Gastrocnemius medialis (tissue), 4 donors: Measurements from ENCODE around the gene VSTM2B.

Source experiments
- CTCF ChIP-seq, 5 experiments: fragments of 450-650 bp in 3 of 5; fragments of 200-600 bp in 2 of 5; sonication (generic) in 2 of 5; IDR thresholded peaks in 4 of 5; conservative IDR thresholded peaks in 1 of 5; 1 replicate in 4 of 5; 2 replicates in 1 of 5; pipeline ENCODE4 v1.5.1; 2016 to 2019; ENCODE audit warnings: antibody characterized with exemption in 5 of 5, mild to moderate bottlenecking in 3 of 5, moderate library complexity in 3 of 5
- POLR2A ChIP-seq, 2 donors: fragments of 450-650 bp; IDR thresholded peaks; one replicate each; pipeline ENCODE4 v1.6.1; 2017; ENCODE audit warnings: antibody characterized with exemption in 2 of 2, mild to moderate bottlenecking in 2 of 2, moderate library complexity in 2 of 2

GRCh38 chr19:29505097-29505824, 20.5 kb upstream of the VSTM2B start:
- TF ChIP-seq CTCF (IDR thresholded peaks at IDR 0.05 in 4 of 5, conservative IDR thresholded peaks at IDR 0.05 in 1 of 5) (no peak), POLR2A (IDR thresholded peaks at IDR 0.05) (no peak)
